ENCODE data around the gene ZNF524. TPM values are rescaled to one million over a fixed set of nuclear protein-coding genes. Genes with fewer than 3 reads are reported as not detected.

ZNF524 gene
- total RNA-seq, 2 donors from 2014 or later = 30.4 to 33.9 TPM

- H3K4me1 ChIP-seq = peaks cover 5% of the 10 kb centered on the region
- no peak for TF ChIP-seq CTCF (IDR thresholded peaks at IDR 0.05)
- H3K9ac ChIP-seq (ENCODE audit: low read depth in 2 of 2, low read length in 2 of 2) = no peak overlapping the region
- no peak overlapping the region for H3K27ac ChIP-seq
- intact Hi-C loops (cut with DNase I) = no loop called here
- no peaks in the 10 kb centered on the region for H3K9me3 ChIP-seq
- no peaks in the 10 kb centered on the region for H3K27me3 ChIP-seq
- H3K4me3 ChIP-seq = no peak overlapping the region
- no peaks in the 10 kb centered on the region for H3K36me3 ChIP-seq
- DNase-seq = no peak
Observed at GRCh38 chr19:55611300-55611982, 11.4 kb downstream of the ZNF524 start.

GRCh38 chr19:55611983-55612645, 12.0 kb downstream of the ZNF524 start:
- Histone ChIP-seq H3K36me3 (no peaks in the 10 kb centered on the region), H3K9me3 (no peaks in the 10 kb centered on the region), H3K4me3 (no peak overlapping the region), H3K27me3 (no peaks in the 10 kb centered on the region), H3K9ac (ENCODE audit: low read depth in 2 of 2, low read length in 2 of 2) (no peak overlapping the region), H3K4me1 (no peaks in the 10 kb centered on the region), H3K27ac (no peak overlapping the region)
- DNase-seq = no peak
- intact Hi-C loops (cut with DNase I) = no loop called here
- TF ChIP-seq CTCF (IDR thresholded peaks at IDR 0.05) = no peak

- no peaks in the 10 kb centered on the region for H3K36me3 ChIP-seq
- intact Hi-C loops (cut with DNase I) = no loop called here
- H3K9me3 ChIP-seq = no peaks in the 10 kb centered on the region
- H3K27ac ChIP-seq = no peak overlapping the region
- DNase-seq = no peak
- no peak for TF ChIP-seq CTCF (IDR thresholded peaks at IDR 0.05)
- no peak overlapping the region for H3K9ac ChIP-seq (ENCODE audit: low read depth in 2 of 2, low read length in 2 of 2)
- H3K27me3 ChIP-seq = no peaks in the 10 kb centered on the region
- no peaks in the 10 kb centered on the region for H3K4me1 ChIP-seq
- no peak overlapping the region for H3K4me3 ChIP-seq
Observed at GRCh38 chr19:55613396-55613795, 13.3 kb downstream of the ZNF524 start.

- H3K9me3 ChIP-seq = no peaks in the 10 kb centered on the region
- no peaks in the 10 kb centered on the region for H3K27me3 ChIP-seq
- H3K27ac ChIP-seq = no peak overlapping the region
- no peaks in the 10 kb centered on the region for H3K4me1 ChIP-seq
- H3K9ac ChIP-seq (ENCODE audit: low read depth in 2 of 2, low read length in 2 of 2) = no peak overlapping the region
- H3K4me3 ChIP-seq = no peak overlapping the region
- no peaks in the 10 kb centered on the region for H3K36me3 ChIP-seq
- intact Hi-C loops (cut with DNase I) = no loop called here
- no peak for TF ChIP-seq CTCF (IDR thresholded peaks at IDR 0.05)
- DNase-seq = no peak
Observed at GRCh38 chr19:55613930-55614710, 14.0 kb downstream of the ZNF524 start.

GRCh38 chr19:55614711-55615542, 14.8 kb downstream of the ZNF524 start:
- intact Hi-C loops (cut with DNase I) = no loop called here
- H3K4me1 ChIP-seq = no peaks in the 10 kb centered on the region
- DNase-seq = no peak
- H3K9me3 ChIP-seq = no peaks in the 10 kb centered on the region
- H3K27ac ChIP-seq = no peak overlapping the region
- H3K36me3 ChIP-seq = no peaks in the 10 kb centered on the region
- TF ChIP-seq CTCF (IDR thresholded peaks at IDR 0.05) = no peak
- H3K27me3 ChIP-seq = no peaks in the 10 kb centered on the region
- H3K4me3 ChIP-seq = no peak overlapping the region
- no peak overlapping the region for H3K9ac ChIP-seq (ENCODE audit: low read depth in 2 of 2, low read length in 2 of 2)

All from colonic mucosa (tissue), 4 donors.